HK-2 (cell line): ENCODE measurements around the gene C2CD2L.
A peak's percentile ranks its signal among the peaks of the same experiment; 100 is the strongest.
"Not testable (repeated sequence)": the region's sequence is repeated elsewhere in the genome, so short reads cannot be mapped to it uniquely, and the experiment has no call there.

Experiments
- DNase-seq: peaks from one replicate; pipeline ENCODE4 v3.0.0-alpha.2; 2018; ENCODE audit not compliant: unreplicated experiment

C2CD2L gene

DNA sequence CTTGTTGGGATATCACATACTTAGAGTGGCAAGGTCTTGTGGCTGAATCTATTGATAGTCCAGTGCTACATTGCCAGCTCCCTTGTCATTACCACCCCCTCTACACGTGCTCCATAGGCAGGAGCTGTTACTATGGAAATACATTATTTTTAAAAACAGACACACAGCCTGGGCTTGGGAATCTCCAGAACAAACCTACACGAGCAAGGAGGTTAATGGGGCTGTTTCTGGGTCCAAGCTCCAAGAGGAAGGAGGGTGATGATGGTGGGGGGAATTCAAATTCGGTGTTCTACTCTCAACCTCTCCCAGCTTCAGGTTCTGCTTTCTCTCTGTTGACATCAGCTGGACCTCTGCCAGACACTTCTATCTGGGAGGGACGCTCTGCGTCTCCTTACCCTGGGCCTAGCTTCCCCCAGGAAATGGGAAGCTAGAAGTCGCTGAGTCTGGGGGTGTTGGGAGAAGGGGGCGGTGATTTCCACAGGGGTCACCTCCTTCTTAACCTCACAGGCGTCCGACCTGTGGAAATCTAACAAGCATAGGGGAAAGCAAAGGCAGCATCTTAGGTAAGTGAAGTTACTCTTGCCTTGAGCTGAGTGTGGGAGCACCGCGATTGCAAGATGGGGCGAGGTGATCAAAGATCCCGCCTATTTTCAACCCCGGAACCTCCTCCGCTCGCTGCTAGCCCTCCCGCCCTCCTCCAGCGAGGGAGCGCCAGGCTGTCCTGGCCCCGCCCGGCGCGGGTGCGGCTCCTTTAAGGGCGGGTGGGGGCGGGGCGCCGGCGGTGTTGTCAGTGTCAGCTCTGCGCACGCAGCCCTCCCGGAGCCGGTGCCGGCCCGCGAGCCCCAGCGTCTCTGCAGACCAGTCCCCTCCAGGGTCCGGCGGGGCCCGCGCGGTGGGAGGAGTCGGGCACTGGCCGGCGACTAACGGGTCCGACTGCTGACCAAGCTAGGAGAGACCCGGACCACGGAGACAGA lies at the start of gene C2CD2L:
Gene C2CD2L, plus strand, starts transcription at position 781 of the 974 bp plus-strand sequence. CDS start 398 bp downstream, outside the sequence.
- DNase-seq, result peak; percentile 84

DNA sequence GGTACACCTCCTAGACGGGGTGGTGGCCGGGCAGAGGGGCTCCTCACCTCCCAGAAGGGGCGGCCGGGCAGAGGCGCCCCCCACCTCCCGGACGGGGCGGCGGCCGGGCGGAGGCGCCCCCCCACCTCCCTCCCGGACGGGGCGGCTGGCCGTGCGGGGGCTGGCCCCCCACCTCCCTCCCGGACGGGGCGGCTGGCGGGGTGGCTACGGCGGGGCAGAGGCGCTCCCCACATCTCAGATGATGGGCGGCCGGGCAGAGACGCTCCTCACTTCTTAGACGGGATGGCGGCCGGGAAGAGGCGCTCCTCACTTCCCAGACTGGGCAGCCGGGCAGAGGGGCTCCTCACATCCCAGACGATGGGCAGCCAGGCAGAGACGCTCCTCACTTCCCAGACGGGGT lies 48.0 kb upstream of the C2CD2L start:
- not testable (repeated sequence) for DNase-seq

GRCh38 chr11:119061256-119061655 lies 45.9 kb upstream of the C2CD2L start:
- DNase-seq, result no peak

- DNase-seq, result no peak
Observed at GRCh38 chr11:119062779-119063178, 44.4 kb upstream of the C2CD2L start.

DNA sequence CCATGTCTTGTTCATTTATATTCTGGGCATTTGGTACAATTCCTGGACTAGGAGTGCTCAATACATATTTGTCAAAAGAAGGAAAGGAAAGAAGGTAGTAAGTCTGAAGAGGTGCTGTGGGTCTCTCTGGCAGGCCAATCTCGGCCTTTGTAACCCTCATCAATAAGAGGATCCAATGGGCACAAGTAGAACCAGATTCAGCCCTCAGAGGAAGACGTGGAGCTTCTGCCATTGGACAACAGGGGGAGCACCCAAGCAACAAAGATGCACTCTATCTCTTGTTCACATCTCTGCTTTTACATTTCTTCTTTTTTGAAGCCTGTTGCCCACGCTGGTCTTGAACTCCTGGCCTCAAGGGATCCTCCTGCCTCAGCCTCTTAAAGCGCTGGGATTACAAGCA lies 41.8 kb upstream of the C2CD2L start:
- no peak for DNase-seq

- peak; percentile 92 for DNase-seq
Observed at GRCh38 chr11:119067371-119068222, 39.5 kb upstream of the C2CD2L start, which contains the start of gene VPS11. TSS of gene VPS11 (plus strand) at chr11:119067818. CDS start at chr11:119067824, 6 bp downstream.

- no peak for DNase-seq
Observed at GRCh38 chr11:119077839-119078238, 29.3 kb upstream of the C2CD2L start.

DNA sequence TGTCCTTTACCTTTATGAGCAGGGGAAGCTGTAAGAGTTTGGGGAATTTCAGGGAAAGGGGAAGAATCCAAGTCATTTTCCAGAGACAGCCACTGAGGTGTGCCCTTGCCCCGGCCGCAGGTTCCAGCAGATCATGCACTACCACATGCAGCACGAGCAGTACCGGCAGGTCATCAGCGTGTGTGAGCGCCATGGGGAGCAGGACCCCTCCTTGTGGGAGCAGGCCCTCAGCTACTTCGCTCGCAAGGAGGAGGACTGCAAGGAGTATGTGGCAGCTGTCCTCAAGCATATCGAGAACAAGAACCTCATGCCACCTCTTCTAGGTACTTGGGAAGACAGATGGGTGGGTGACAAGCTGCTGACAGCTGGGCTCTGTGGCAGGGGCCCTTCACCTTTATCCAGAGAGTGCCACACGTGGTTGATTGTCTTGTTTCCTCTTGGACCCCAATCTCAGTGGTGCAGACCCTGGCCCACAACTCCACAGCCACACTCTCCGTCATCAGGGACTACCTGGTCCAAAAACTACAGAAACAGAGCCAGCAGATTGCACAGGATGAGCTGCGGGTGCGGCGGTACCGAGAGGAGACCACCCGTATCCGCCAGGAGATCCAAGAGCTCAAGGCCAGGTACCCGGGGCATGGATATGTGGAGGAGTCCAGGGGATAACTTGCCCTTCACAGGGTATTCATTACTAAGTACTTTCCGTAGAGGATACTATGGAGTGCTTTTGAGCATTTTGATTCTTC lies 28.3 kb upstream of the C2CD2L start:
- DNase-seq, result no peak

GRCh38 chr11:119081682-119082260 lies 25.4 kb upstream of the C2CD2L start:
- DNase-seq, result no peak

- peak; percentile 87 for DNase-seq
Observed at GRCh38 chr11:119084663-119085436, 22.3 kb upstream of the C2CD2L start, which contains the start of gene HMBS. TSS of gene HMBS (plus strand) at chr11:119084881. CDS start at chr11:119085034, 153 bp downstream.

- DNase-seq, result no peak
Observed at GRCh38 chr11:119085437-119085847, 21.7 kb upstream of the C2CD2L start.

- no peak for DNase-seq
Observed at GRCh38 chr11:119087123-119087522, 20.0 kb upstream of the C2CD2L start.

DNA sequence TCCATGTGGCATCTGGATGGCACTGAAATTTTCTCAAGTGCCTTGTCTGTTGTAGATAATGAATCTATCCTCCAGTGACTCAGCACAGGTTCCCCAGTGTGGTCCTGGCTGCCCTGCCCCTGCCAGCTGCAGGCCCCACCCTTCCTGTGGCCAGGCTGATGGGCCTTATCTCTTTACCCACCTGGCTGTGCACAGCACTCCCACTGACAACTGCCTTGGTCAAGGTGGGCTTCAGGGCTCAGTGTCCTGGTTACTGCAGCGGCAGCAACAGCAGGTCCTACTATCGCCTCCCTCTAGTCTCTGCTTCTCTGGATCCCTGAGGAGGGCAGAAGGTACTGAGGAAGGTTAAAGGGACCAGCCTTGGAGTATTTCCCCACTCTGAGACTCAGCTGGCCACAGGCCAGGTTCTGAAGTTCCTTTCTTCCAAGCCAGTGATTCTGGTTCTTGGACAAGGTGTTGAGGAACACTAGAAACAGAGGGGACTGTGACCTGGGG lies 19.4 kb upstream of the C2CD2L start:
- DNase-seq, result no peak

DNA sequence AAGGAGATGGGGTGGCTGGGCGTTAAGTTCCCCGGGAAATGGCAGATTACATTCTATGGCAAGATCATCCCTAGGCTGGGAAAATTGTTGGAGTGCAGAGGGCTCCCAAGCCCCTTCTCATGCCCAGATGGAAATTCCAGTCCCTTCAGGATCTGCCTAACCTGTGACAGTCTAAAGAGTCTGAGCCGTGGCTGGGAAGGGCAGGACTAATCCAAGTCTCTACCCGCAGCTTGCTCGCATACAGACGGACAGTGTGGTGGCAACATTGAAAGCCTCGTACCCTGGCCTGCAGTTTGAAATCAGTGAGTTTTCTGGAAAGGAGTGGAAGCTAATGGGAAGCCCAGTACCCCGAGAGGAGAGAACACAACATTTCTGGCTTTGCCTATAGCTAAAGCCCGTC lies 18.7 kb upstream of the C2CD2L start:
- no peak for DNase-seq

GRCh38 chr11:119089319-119089718 lies 17.8 kb upstream of the C2CD2L start:
- no peak for DNase-seq

- no peak for DNase-seq
Observed at GRCh38 chr11:119091178-119091577, 16.0 kb upstream of the C2CD2L start.

GRCh38 chr11:119091966-119092879 lies 14.9 kb upstream of the C2CD2L start:
- no peak for DNase-seq

DNA sequence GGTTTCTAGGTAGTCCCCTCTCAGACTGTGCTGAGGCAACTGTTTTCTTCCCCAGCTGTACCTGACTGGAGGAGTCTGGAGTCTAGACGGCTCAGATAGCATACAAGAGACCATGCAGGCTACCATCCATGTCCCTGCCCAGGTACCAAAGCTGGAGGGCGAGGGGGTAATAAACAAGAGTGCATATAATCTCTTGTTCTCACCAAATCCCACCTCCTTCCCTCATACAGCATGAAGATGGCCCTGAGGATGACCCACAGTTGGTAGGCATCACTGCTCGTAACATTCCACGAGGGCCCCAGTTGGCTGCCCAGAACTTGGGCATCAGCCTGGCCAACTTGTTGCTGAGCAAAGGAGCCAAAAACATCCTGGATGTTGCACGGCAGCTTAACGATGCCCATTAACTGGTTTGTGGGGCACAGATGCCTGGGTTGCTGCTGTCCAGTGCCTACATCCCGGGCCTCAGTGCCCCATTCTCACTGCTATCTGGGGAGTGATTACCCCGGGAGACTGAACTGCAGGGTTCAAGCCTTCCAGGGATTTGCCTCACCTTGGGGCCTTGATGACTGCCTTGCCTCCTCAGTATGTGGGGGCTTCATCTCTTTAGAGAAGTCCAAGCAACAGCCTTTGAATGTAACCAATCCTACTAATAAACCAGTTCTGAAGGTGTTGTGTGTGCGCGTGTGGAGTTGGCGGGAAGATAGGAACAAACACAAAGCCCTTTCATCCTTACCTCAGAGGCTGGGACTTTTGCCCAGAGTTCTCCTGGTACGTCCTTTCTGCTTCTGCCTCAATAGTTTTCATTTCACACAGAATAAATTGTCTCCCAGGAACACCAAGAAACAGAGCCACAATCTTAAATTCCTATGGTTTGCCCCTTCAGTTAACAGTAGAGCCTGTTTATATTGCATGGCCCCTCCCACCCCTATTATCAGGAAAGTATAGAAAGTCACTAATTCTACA lies 14.0 kb upstream of the C2CD2L start:
- DNase-seq, result no peak
